HFF-Myc (cell line): Measurements from ENCODE around the gene ACSM6.
A peak's percentile ranks its signal among the peaks of the same experiment; 100 is the strongest.

Experiments used
- DNase-seq: peaks from one replicate; pipeline ENCODE4 v3.0.0-alpha.2; 2011; ENCODE audit warnings: low read depth; ENCODE audit errors: extremely low read depth
- H3K4me3 ChIP-seq: replicated peaks from 2 replicates; pipeline ENCODE4 v1.5.1; 2011; ENCODE audit warnings: low read depth, mild to moderate bottlenecking, control low read depth, low read length
- TF ChIP-seq, protein P1 (sequence below): IDR thresholded peaks from 2 replicates; pipeline ENCODE4 v1.5.1; 2012; ENCODE audit warnings: mild to moderate bottlenecking, low read depth, low read length, control low read depth; ENCODE audit errors: missing control alignments

Gene ACSM6

DNA sequence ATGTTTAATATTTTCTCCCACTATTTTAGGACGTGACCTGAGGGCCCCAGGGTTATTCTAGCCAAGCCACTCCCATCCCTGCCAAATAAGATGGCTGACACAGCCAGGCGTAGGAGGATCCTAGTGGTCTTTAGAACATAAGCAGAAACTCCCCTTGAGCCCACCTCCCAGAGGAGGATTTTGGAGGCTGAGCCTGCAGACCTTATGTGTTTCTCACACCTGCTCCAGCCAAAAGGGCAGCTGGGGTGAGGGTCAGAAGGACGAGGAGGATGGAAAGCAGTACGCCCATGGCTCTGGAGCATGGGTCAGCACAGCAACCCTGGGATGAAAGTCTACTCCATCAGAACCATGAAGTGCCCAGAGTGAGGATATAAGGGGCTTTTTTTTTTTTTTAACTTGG lies 56.8 kb downstream of the ACSM6 start:
- TF ChIP-seq, protein P1, sequence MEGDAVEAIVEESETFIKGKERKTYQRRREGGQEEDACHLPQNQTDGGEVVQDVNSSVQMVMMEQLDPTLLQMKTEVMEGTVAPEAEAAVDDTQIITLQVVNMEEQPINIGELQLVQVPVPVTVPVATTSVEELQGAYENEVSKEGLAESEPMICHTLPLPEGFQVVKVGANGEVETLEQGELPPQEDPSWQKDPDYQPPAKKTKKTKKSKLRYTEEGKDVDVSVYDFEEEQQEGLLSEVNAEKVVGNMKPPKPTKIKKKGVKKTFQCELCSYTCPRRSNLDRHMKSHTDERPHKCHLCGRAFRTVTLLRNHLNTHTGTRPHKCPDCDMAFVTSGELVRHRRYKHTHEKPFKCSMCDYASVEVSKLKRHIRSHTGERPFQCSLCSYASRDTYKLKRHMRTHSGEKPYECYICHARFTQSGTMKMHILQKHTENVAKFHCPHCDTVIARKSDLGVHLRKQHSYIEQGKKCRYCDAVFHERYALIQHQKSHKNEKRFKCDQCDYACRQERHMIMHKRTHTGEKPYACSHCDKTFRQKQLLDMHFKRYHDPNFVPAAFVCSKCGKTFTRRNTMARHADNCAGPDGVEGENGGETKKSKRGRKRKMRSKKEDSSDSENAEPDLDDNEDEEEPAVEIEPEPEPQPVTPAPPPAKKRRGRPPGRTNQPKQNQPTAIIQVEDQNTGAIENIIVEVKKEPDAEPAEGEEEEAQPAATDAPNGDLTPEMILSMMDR = no peak
- no peak overlapping the region for H3K4me3 ChIP-seq
- DNase-seq = no peak

DNA sequence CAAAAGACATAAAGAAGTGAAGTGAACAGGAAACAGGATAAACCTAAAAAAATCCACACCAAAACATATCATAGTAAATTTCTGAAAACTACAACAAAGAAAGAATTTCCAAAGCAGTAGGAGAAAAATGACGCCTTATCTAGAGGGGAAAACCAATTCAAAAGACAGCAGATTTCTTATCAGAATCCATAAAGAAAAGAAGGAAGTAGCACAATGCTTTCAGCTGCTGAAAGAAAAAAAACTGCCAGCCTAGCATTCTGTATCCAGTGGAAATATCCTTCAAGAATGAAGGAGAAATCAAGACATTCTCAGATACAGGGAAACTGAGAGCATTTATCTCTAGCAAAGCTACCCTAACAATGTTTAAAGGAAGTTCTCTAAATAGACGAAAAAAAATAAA lies 59.0 kb downstream of the ACSM6 start:
- H3K4me3 ChIP-seq = no peak overlapping the region
- TF ChIP-seq, protein P1 = no peak
- DNase-seq = no peak

- DNase-seq = no peak
- no peak overlapping the region for H3K4me3 ChIP-seq
- TF ChIP-seq, protein P1 = no peak
These were observed 59.6 kb downstream of the ACSM6 start for GRCh38 chr10:95253686-95254085.

GRCh38 chr10:95254629-95255028 lies 60.6 kb downstream of the ACSM6 start:
- TF ChIP-seq, protein P1 = no peak
- no peak overlapping the region for H3K4me3 ChIP-seq
- DNase-seq = no peak

DNA sequence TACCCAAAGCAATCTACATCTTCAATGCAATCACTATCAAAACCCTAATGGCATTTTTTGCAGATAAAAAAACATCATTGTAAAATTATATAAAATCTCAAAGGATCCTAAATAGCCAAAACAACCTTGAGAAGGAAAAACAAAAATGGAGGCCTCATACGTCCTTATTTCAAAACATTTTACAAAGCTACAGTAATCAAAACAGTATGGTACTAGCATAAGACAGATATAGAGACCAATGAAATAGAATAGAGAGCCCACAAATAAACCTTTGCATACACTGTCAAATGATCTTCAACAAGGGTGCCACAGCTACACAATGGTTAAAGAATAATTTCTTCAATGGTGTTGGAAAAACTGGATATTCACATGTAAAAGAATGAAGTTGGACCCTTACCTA lies 62.2 kb downstream of the ACSM6 start:
- TF ChIP-seq, protein P1 = no peak
- DNase-seq = no peak
- H3K4me3 ChIP-seq = no peak overlapping the region

DNA sequence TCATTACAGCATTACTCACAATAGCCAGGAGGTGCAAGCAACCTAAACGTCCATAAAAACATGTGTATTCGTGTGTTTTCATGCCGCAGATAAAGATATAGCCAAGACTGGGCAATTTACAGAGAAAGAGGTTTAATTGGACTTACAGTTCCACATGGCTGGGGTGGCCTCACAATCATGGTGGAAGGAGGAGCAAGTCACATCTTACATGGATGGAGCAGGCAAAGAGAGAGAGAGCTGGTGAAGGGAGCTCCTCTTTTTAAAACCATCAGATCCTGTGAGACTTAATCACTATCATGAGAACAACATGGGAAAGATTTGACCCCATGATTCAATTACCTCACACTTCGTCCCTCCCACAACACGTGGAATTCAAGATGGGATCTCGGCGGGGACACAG lies 63.8 kb downstream of the ACSM6 start:
- TF ChIP-seq, protein P1 = no peak
- H3K4me3 ChIP-seq = no peak overlapping the region
- DNase-seq = no peak

DNA sequence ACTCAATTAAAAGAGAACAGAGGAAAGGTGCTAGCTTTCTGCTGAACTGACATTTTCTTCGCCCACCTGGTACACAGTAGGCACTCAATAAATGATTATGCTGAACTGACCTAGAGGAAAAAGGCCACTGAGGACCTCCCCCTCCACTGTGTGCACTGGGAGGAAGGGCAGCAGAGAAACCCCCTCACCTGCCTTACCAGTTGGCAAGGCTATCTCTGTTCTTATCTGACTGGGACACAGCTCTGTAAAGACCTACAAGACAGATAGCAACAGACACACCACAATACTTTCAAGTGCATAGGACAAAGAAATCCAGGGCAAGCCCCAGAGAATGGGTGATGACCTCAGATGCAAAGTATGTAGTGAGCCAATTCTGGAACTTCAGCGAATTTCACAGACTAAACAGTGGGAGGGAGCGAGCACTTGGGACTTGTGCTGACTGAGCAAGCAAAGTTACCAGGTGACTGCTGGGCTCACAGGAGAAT lies 66.4 kb downstream of the ACSM6 start:
- DNase-seq = peak; percentile 57
- H3K4me3 ChIP-seq = no peak overlapping the region
- TF ChIP-seq, protein P1 = no peak
